ENCODE data around the gene APLP1. TPM values are rescaled to one million over a fixed set of nuclear protein-coding genes. Genes with fewer than 3 reads are reported as not detected.

APLP1 gene
- total RNA-seq (ENCODE audit: unreplicated experiment) = 11.5 TPM
- long read RNA-seq, partial matches to known transcripts = 1 of 6 reads
- long read RNA-seq, other reads (novel, unspliced or antisense) = 4 of 6 reads

- TF ChIP-seq CTCF (IDR thresholded peaks at IDR 0.05; ENCODE audit: unreplicated experiment) = no peak
- peak; percentile 65 for DNase-seq (ENCODE audit: low spot score)
- H3K27ac Mint-ChIP-seq (ENCODE audit: unreplicated experiment) = no peak within 1 kb of the TSS
Measured at GRCh38 chr19:35868172-35868822, at the start of gene APLP1. APLP1 (plus strand) TSS chr19:35868574; CDS start chr19:35868637, 63 bp downstream.

GRCh38 chr19:35822579-35822978 is 45.8 kb upstream of the APLP1 start:
- H3K36me3 Mint-ChIP-seq (ENCODE audit: low read depth, unreplicated experiment) = no peaks in the 10 kb centered on the region
- TF ChIP-seq CTCF (IDR thresholded peaks at IDR 0.05; ENCODE audit: unreplicated experiment) = no peak
- H3K4me3 Mint-ChIP-seq (ENCODE audit: unreplicated experiment) = no peak overlapping the region
- no peak overlapping the region for H3K27ac Mint-ChIP-seq (ENCODE audit: unreplicated experiment)
- peaks cover 2% of the 10 kb centered on the region for H3K4me1 Mint-ChIP-seq (ENCODE audit: unreplicated experiment)
- H3K9me3 Mint-ChIP-seq (ENCODE audit: unreplicated experiment) = no peaks in the 10 kb centered on the region
- H3K27me3 Mint-ChIP-seq (ENCODE audit: unreplicated experiment) = peaks cover 6% of the 10 kb centered on the region
- DNase-seq (ENCODE audit: low spot score) = no peak

More at GRCh38 chr19:35868172-35868822, at the start of gene APLP1:
- Mint-ChIP-seq H3K27me3 (ENCODE audit: unreplicated experiment) (peaks cover 33% of the 10 kb centered on the region), H3K9me3 (ENCODE audit: unreplicated experiment) (no peaks in the 10 kb centered on the region), H3K4me3 (ENCODE audit: unreplicated experiment) (peak within 1 kb of the TSS; percentile 87), H3K36me3 (ENCODE audit: low read depth, unreplicated experiment) (peaks cover 7% of the 10 kb centered on the region), H3K4me1 (ENCODE audit: unreplicated experiment) (peaks cover 6% of the 10 kb centered on the region)

DNA sequence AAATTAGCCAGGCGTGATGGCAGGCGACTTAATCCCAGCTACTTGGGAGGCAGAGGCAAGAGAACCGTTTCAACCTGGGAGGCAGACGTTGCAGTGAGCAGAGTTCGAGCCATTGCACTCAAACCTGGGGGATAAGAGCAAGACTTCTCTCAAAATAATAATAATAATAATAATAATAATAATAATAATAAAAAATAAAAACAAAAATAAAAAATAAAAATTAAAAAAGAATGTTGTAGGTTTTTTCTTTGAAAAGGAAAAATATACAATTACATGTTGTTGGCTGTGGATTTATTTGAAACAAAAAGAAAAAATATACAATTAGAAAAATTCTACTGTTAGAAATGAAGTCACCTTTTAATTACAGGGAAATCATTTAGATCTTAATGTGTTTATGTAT is 44.2 kb upstream of the APLP1 start:
- TF ChIP-seq CTCF (IDR thresholded peaks at IDR 0.05; ENCODE audit: unreplicated experiment) = no peak
- no peaks in the 10 kb centered on the region for H3K36me3 Mint-ChIP-seq (ENCODE audit: low read depth, unreplicated experiment)
- no peak overlapping the region for H3K4me3 Mint-ChIP-seq (ENCODE audit: unreplicated experiment)
- peaks cover 2% of the 10 kb centered on the region for H3K4me1 Mint-ChIP-seq (ENCODE audit: unreplicated experiment)
- H3K27ac Mint-ChIP-seq (ENCODE audit: unreplicated experiment) = no peak overlapping the region
- peaks cover 6% of the 10 kb centered on the region for H3K27me3 Mint-ChIP-seq (ENCODE audit: unreplicated experiment)
- DNase-seq (ENCODE audit: low spot score) = no peak
- no peaks in the 10 kb centered on the region for H3K9me3 Mint-ChIP-seq (ENCODE audit: unreplicated experiment)

DNA sequence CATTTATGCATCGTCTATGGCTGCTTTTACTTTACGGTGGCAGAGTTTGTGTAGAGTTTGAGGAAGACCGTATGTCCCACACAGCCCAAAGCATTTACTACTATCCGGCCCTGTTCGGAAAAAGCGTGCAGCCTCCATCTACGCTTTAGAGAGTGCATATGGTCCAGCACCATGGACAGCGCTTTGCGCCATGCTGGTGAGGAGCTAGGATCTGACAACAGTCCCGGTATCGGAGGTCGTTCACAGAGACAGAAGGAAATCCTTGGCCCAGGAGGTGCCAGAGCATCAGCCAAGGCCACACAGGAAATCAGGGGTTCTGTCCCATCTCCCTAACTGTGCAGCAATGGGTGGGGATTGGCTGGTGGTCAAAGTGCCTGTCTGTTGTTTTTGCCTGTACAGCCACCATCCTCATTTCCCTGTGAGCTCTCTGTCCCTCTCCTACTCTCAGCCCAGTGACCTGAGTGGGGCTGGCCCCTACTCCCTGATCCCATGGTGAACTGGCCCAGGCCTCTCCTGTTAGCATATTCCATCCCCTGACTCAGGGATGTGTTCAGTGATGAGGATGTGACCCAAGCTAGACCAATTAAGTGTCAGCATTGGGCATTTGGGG is 39.6 kb upstream of the APLP1 start:
- no peaks in the 10 kb centered on the region for H3K27me3 Mint-ChIP-seq (ENCODE audit: unreplicated experiment)
- TF ChIP-seq CTCF (IDR thresholded peaks at IDR 0.05; ENCODE audit: unreplicated experiment) = no peak
- no peak overlapping the region for H3K27ac Mint-ChIP-seq (ENCODE audit: unreplicated experiment)
- H3K4me3 Mint-ChIP-seq (ENCODE audit: unreplicated experiment) = no peak overlapping the region
- no peaks in the 10 kb centered on the region for H3K4me1 Mint-ChIP-seq (ENCODE audit: unreplicated experiment)
- peak; percentile 78 for DNase-seq (ENCODE audit: low spot score)
- no peaks in the 10 kb centered on the region for H3K36me3 Mint-ChIP-seq (ENCODE audit: low read depth, unreplicated experiment)
- no peaks in the 10 kb centered on the region for H3K9me3 Mint-ChIP-seq (ENCODE audit: unreplicated experiment)

- no peak overlapping the region for H3K4me3 Mint-ChIP-seq (ENCODE audit: unreplicated experiment)
- no peaks in the 10 kb centered on the region for H3K4me1 Mint-ChIP-seq (ENCODE audit: unreplicated experiment)
- H3K27ac Mint-ChIP-seq (ENCODE audit: unreplicated experiment) = no peak overlapping the region
- TF ChIP-seq CTCF (IDR thresholded peaks at IDR 0.05; ENCODE audit: unreplicated experiment) = no peak
- H3K36me3 Mint-ChIP-seq (ENCODE audit: low read depth, unreplicated experiment) = no peaks in the 10 kb centered on the region
- no peak for DNase-seq (ENCODE audit: low spot score)
- H3K27me3 Mint-ChIP-seq (ENCODE audit: unreplicated experiment) = no peaks in the 10 kb centered on the region
- H3K9me3 Mint-ChIP-seq (ENCODE audit: unreplicated experiment) = no peaks in the 10 kb centered on the region
Measured at GRCh38 chr19:35830986-35831385, 37.4 kb upstream of the APLP1 start.

All from endothelial cell (in vitro differentiated cells).